Measurements from ENCODE around the gene NBPF14.
"Not testable (repeated sequence)": the region's sequence is repeated elsewhere in the genome, so short reads cannot be mapped to it uniquely, and the experiment has no call there.

Gene NBPF14

GRCh38 chr1:148595911-148596310 lies at the start of gene NBPF14:
TSS of gene NBPF14 (minus strand) at chr1:148596011. CDS start at chr1:148595717, 294 bp downstream.
- not testable (repeated sequence) for DNase-seq

- not testable (repeated sequence) for DNase-seq
Observed at GRCh38 chr1:148625451-148625850, 29.6 kb upstream of the NBPF14 start.

GRCh38 chr1:148618216-148618615 lies 22.4 kb upstream of the NBPF14 start:
- not testable (repeated sequence) for DNase-seq

GRCh38 chr1:148605266-148605665 lies 9.5 kb upstream of the NBPF14 start:
- DNase-seq, result not testable (repeated sequence)

- DNase-seq, result not testable (repeated sequence)
Observed at GRCh38 chr1:148595360-148595759, 451 bp downstream of the NBPF14 start.

GRCh38 chr1:148591098-148591497 lies 4.7 kb downstream of the NBPF14 start:
- DNase-seq, result not testable (repeated sequence)

GRCh38 chr1:148532158-148532557 lies 63.7 kb downstream of the NBPF14 start:
- DNase-seq, result not testable (repeated sequence)

GRCh38 chr1:148529101-148529567 lies 66.7 kb downstream of the NBPF14 start:
- peak; percentile 70 for DNase-seq

- DNase-seq, result not testable (repeated sequence)
Observed at GRCh38 chr1:148528591-148528990, 67.2 kb downstream of the NBPF14 start.

GRCh38 chr1:148526587-148526986 lies 69.2 kb downstream of the NBPF14 start:
- DNase-seq, result not testable (repeated sequence)

- DNase-seq, result not testable (repeated sequence)
Observed at GRCh38 chr1:148523205-148524144, 72.3 kb downstream of the NBPF14 start.

GRCh38 chr1:148522561-148523204 lies 73.1 kb downstream of the NBPF14 start:
- DNase-seq, result peak; percentile 2

- not testable (repeated sequence) for DNase-seq
Observed at GRCh38 chr1:148522072-148522471, 73.7 kb downstream of the NBPF14 start.

- DNase-seq, result not testable (repeated sequence)
Observed at GRCh38 chr1:148514310-148514709, 81.5 kb downstream of the NBPF14 start.

- not testable (repeated sequence) for DNase-seq
Observed at GRCh38 chr1:148512571-148513184, 83.1 kb downstream of the NBPF14 start.

- not testable (repeated sequence) for DNase-seq
Observed at GRCh38 chr1:148493933-148494332, 101.9 kb downstream of the NBPF14 start.

- DNase-seq, result not testable (repeated sequence)
Observed at GRCh38 chr1:148483029-148483428, 112.8 kb downstream of the NBPF14 start, which contains the start of gene PPIAL4G. TSS of gene PPIAL4G (minus strand) at chr1:148483302. CDS start at chr1:148483252, 50 bp downstream.

Data from DMS 273 treated with DMSO at 0.1 percent for 48 hours (cell line).